PFSK-1 (cell line): Measurements from ENCODE around the gene VARS2.

ENCODE experiments used
- FOXP2 ChIP-seq: optimal IDR thresholded peaks from 2 replicates; pipeline ENCODE3; 2011; ENCODE audit warnings: borderline replicate concordance, control low read depth, inconsistent platforms; ENCODE audit not compliant: insufficient read depth; ENCODE audit errors: extremely low read length, extremely low read depth
- POLR2AphosphoS5 ChIP-seq: IDR thresholded peaks from 2 replicates; pipeline ENCODE4 v1.6.1; 2012; ENCODE audit warnings: low read depth, mild to moderate bottlenecking, control low read depth, low read length, moderate library complexity
- SIN3A ChIP-seq: IDR thresholded peaks from 2 replicates; pipeline ENCODE4 v1.6.1; 2012; ENCODE audit warnings: mild to moderate bottlenecking, low read length, moderate library complexity, borderline replicate concordance; ENCODE audit not compliant: insufficient read depth
- TAF1 ChIP-seq: IDR thresholded peaks from 2 replicates; pipeline ENCODE4 v1.6.1; 2012; ENCODE audit warnings: low read length, control low read depth, borderline replicate concordance; ENCODE audit not compliant: insufficient read depth
- TF ChIP-seq, protein P1 (sequence below), 2 experiments: IDR thresholded peaks; 2 replicates each; pipeline versions ENCODE4 v1.6.1 to v1.8.0; 2011 to 2012; ENCODE audit warnings: low read depth in 2 of 2, low read length in 2 of 2, control low read depth in 1 of 2, inconsistent platforms in 1 of 2, mild to moderate bottlenecking in 1 of 2, moderate library complexity in 1 of 2; ENCODE audit not compliant: insufficient read depth in 1 of 2

Gene VARS2

DNA sequence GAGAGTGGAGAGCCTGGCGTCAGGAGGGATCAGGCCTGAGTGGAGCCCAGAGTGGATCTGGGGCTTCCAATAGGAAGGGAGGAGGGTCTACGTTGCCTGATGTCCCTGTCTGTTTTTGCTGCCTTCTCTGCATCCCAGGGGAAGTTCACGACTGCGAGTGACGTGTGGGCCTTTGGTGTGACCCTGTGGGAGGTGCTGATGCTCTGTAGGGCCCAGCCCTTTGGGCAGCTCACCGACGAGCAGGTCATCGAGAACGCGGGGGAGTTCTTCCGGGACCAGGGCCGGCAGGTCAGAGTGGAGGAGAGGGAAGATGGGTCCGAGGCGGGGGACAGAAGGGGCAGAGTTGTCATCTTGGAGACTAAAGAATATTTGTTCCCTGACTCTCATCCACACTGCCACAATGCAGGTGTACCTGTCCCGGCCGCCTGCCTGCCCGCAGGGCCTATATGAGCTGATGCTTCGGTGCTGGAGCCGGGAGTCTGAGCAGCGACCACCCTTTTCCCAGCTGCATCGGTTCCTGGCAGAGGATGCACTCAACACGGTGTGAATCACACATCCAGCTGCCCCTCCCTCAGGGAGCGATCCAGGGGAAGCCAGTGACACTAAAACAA lies 15.2 kb upstream of the VARS2 start:
- TF ChIP-seq, protein P1, sequence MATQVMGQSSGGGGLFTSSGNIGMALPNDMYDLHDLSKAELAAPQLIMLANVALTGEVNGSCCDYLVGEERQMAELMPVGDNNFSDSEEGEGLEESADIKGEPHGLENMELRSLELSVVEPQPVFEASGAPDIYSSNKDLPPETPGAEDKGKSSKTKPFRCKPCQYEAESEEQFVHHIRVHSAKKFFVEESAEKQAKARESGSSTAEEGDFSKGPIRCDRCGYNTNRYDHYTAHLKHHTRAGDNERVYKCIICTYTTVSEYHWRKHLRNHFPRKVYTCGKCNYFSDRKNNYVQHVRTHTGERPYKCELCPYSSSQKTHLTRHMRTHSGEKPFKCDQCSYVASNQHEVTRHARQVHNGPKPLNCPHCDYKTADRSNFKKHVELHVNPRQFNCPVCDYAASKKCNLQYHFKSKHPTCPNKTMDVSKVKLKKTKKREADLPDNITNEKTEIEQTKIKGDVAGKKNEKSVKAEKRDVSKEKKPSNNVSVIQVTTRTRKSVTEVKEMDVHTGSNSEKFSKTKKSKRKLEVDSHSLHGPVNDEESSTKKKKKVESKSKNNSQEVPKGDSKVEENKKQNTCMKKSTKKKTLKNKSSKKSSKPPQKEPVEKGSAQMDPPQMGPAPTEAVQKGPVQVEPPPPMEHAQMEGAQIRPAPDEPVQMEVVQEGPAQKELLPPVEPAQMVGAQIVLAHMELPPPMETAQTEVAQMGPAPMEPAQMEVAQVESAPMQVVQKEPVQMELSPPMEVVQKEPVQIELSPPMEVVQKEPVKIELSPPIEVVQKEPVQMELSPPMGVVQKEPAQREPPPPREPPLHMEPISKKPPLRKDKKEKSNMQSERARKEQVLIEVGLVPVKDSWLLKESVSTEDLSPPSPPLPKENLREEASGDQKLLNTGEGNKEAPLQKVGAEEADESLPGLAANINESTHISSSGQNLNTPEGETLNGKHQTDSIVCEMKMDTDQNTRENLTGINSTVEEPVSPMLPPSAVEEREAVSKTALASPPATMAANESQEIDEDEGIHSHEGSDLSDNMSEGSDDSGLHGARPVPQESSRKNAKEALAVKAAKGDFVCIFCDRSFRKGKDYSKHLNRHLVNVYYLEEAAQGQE (IDR thresholded peaks at IDR 0.05; ENCODE audit: insufficient read depth in 1 of 2, low read depth in 2 of 2, low read length in 2 of 2) = no peak
- TF ChIP-seq SIN3A (no peak), POLR2AphosphoS5 (no peak), TAF1 (no peak), FOXP2 (no peak)

DNA sequence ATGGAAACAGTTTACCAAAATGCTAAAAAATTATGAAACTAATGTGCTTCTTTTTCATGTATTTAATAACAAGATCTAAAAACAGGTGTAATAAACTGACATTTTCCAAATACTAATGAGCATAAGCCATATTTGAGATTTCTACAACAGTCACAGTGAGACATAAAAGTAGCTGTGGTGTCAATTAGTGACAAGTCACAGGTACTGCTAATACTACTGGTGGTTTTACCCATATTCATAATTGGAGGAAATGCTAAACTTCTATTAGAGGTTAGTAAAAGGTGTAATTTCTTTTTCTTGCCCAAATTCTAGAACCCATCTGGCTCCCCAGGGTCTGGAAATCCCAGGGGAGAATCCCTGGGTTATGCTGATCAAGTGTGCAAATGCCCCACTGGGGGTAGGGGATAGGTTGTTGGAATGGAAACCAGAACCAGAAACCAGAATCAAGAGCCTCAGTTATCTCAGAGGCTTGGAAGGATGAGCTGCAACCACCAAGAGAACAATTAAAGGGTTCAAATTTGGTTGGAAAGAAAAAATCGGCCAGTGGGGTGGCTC lies 13.1 kb upstream of the VARS2 start:
- TF ChIP-seq TAF1 = no peak

DNA sequence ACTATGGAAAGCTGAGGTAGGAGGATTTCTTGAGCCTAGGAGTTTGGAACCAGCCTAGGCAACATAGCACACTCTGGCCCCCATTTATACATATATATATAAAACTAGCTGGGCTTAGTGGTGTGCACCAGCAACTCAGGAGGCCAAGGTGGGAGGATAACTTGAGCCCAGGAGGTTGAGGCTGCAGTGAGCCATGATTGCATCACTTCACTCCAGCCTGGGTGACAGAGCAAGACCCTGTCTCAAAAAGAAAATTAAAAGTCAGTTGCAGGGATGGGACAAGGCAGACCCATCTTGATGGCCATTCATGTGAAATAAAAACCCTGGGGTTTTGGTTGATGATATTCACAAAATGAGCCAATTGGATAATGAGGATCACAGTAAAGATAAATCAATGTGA lies 12.6 kb upstream of the VARS2 start:
- TF ChIP-seq POLR2AphosphoS5 (no peak), FOXP2 (no peak), SIN3A (no peak), TAF1 (no peak)
- TF ChIP-seq, protein P1 (IDR thresholded peaks at IDR 0.05; ENCODE audit: insufficient read depth in 1 of 2, low read depth in 2 of 2, low read length in 2 of 2) = no peak

DNA sequence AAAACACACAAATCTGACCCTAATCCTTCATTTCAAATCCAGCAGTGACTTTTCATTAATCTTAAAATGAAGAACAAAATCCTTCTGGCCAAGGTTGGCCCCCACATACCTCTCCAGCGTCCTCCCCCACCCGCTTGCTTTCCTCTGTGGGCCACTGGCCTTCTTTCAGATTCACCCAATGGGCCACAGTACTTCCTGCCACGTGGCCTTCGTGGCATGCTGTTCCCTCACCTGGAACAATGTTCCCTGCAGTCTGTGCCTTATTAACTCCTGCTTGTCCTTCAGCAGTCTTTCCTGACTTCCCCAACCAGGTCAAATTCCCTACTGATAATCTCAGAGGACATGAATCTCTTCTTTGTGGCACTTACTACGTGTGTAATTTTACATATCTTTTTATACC lies 11.3 kb upstream of the VARS2 start:
- TF ChIP-seq FOXP2 = no peak
- TF ChIP-seq SIN3A = no peak
- TF ChIP-seq, protein P1 (IDR thresholded peaks at IDR 0.05; ENCODE audit: insufficient read depth in 1 of 2, low read depth in 2 of 2, low read length in 2 of 2) = no peak
- TF ChIP-seq POLR2AphosphoS5 = no peak
- TF ChIP-seq TAF1 = no peak

DNA sequence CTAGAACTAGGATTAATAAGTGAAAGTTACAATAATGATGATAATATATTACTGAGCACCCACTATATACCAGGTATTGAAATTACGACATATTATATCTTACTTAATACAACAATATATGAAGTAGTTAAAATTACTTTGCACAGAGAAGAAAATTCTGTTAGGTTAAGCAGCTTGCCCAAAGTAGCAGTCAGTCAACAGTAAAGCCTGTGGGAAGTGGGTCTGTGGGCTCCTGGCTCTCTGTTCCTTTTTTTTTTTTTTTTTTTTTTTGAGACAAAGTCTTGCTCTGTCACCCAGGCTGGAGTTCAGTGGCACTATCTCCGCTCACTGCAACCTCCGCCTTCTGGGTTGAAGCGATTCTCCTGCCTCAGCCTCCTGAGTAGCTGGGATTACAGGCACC lies 10.8 kb upstream of the VARS2 start:
- no peak for TF ChIP-seq FOXP2
- TF ChIP-seq, protein P1 (IDR thresholded peaks at IDR 0.05; ENCODE audit: insufficient read depth in 1 of 2, low read depth in 2 of 2, low read length in 2 of 2) = no peak
- TF ChIP-seq TAF1 = no peak
